OCI-LY3 (cell line): Measurements from ENCODE around the gene UBE2E2.

Source experiments
- CTCF ChIP-seq: fragments of 200-600, 300-600 bp; sonication (generic); IDR thresholded peaks from 2 replicates; pipeline ENCODE4 v1.5.1; 2014; ENCODE audit warnings: antibody characterized with exemption, low read length, low read depth
- EZH2phosphoT487 ChIP-seq: fragments of 200-600 bp; shearing (Covaris generic); IDR thresholded peaks from 2 replicates; pipeline ENCODE4 v1.6.1; 2018; ENCODE audit warnings: antibody characterized with exemption, mixed run types, low read depth

GRCh38 chr3:23573827-23574226 is 370.7 kb downstream of the UBE2E2 start:
- TF ChIP-seq CTCF (no peak), EZH2phosphoT487 (no peak)
